ENCODE results near the gene FSTL1.

Gene FSTL1

GRCh38 chr3:120473389-120473788, 22.6 kb upstream of the FSTL1 start (continued):
- no peak for TF ChIP-seq ZNF10 (tag by site-specific recombination; IDR thresholded peaks at IDR 0.05)
- no peak for TF ChIP-seq ZNF843 (tag by site-specific recombination; IDR thresholded peaks at IDR 0.05)
- no peak for TF ChIP-seq ZNF239 (tag by site-specific recombination; IDR thresholded peaks at IDR 0.05)
- TF ChIP-seq ZNF585B (tag by site-specific recombination; IDR thresholded peaks at IDR 0.05): no peak
- TF ChIP-seq, protein P1, sequence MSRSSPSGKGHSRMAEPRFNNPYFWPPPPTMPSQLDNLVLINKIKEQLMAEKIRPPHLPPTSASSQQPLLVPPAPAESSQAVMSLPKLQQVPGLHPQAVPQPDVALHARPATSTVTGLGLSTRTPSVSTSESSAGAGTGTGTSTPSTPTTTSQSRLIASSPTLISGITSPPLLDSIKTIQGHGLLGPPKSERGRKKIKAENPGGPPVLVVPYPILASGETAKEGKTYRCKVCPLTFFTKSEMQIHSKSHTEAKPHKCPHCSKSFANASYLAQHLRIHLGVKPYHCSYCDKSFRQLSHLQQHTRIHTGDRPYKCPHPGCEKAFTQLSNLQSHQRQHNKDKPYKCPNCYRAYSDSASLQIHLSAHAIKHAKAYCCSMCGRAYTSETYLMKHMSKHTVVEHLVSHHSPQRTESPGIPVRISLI (tag by site-specific recombination; IDR thresholded peaks at IDR 0.05): no peak
- TF ChIP-seq ZNF660 (tag by site-specific recombination; IDR thresholded peaks at IDR 0.05): no peak

GRCh38 chr3:120472121-120472844, 21.5 kb upstream of the FSTL1 start:
- no peak overlapping the region for H3K4me3 ChIP-seq (ENCODE audit: low read depth, low read length)
- ChIA-PET POLR2A (no interaction called here), CTCF (no interaction called here)
- no peaks in the 10 kb centered on the region for H3K36me3 ChIP-seq (ENCODE audit: control insufficient read depth in 2 of 2, insufficient read depth in 1 of 2, low read length in 2 of 2)
- H3K9me3 ChIP-seq (ENCODE audit: control insufficient read depth, insufficient read depth, low read depth, low read length): no peaks in the 10 kb centered on the region
- no peak for TF ChIP-seq ZNF24 (tag by site-specific recombination; IDR thresholded peaks at IDR 0.05)
- TF ChIP-seq ZNF19 (tag by site-specific recombination; IDR thresholded peaks at IDR 0.05; ENCODE audit: low read depth): no peak
- TF ChIP-seq FEZF1 (tag by site-specific recombination; IDR thresholded peaks at IDR 0.05): no peak
- no peak for TF ChIP-seq ZNF549 (tag by site-specific recombination; IDR thresholded peaks at IDR 0.05)
- no peak for TF ChIP-seq ZNF677 (tag by site-specific recombination; IDR thresholded peaks at IDR 0.05)
- no peak for TF ChIP-seq EGR2 (tag by site-specific recombination; IDR thresholded peaks at IDR 0.05; ENCODE audit: low read depth)
- no peak for TF ChIP-seq BCL11A (tag by site-specific recombination; IDR thresholded peaks at IDR 0.05; ENCODE audit: low read depth)
- TF ChIP-seq ZNF350 (tag by site-specific recombination; IDR thresholded peaks at IDR 0.05): no peak
- TF ChIP-seq, protein P2, sequence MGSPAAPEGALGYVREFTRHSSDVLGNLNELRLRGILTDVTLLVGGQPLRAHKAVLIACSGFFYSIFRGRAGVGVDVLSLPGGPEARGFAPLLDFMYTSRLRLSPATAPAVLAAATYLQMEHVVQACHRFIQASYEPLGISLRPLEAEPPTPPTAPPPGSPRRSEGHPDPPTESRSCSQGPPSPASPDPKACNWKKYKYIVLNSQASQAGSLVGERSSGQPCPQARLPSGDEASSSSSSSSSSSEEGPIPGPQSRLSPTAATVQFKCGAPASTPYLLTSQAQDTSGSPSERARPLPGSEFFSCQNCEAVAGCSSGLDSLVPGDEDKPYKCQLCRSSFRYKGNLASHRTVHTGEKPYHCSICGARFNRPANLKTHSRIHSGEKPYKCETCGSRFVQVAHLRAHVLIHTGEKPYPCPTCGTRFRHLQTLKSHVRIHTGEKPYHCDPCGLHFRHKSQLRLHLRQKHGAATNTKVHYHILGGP (tag by site-specific recombination; IDR thresholded peaks at IDR 0.05): no peak
- no peak for TF ChIP-seq ZNF16 (tag by site-specific recombination; IDR thresholded peaks at IDR 0.05; ENCODE audit: low read depth)
- no peak for TF ChIP-seq ZNF473 (tag by site-specific recombination; IDR thresholded peaks at IDR 0.05)
- no peak for TF ChIP-seq ZNF514 (tag by site-specific recombination; IDR thresholded peaks at IDR 0.05)
- TF ChIP-seq ZBTB21 (tag by site-specific recombination; IDR thresholded peaks at IDR 0.05): no peak
- TF ChIP-seq, protein P3, sequence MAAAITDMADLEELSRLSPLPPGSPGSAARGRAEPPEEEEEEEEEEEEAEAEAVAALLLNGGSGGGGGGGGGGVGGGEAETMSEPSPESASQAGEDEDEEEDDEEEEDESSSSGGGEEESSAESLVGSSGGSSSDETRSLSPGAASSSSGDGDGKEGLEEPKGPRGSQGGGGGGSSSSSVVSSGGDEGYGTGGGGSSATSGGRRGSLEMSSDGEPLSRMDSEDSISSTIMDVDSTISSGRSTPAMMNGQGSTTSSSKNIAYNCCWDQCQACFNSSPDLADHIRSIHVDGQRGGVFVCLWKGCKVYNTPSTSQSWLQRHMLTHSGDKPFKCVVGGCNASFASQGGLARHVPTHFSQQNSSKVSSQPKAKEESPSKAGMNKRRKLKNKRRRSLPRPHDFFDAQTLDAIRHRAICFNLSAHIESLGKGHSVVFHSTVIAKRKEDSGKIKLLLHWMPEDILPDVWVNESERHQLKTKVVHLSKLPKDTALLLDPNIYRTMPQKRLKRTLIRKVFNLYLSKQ (tag by site-specific recombination; IDR thresholded peaks at IDR 0.05; ENCODE audit: borderline replicate concordance): no peak
- TF ChIP-seq ZBTB8A (tag by site-specific recombination; IDR thresholded peaks at IDR 0.05): no peak
- TF ChIP-seq, protein P4, sequence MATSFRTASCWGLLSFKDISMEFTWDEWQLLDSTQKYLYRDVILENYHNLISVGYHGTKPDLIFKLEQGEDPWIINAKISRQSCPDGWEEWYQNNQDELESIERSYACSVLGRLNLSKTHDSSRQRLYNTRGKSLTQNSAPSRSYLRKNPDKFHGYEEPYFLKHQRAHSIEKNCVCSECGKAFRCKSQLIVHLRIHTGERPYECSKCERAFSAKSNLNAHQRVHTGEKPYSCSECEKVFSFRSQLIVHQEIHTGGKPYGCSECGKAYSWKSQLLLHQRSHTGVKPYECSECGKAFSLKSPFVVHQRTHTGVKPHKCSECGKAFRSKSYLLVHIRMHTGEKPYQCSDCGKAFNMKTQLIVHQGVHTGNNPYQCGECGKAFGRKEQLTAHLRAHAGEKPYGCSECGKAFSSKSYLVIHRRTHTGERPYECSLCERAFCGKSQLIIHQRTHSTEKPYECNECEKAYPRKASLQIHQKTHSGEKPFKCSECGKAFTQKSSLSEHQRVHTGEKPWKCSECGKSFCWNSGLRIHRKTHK (tag by site-specific recombination; IDR thresholded peaks at IDR 0.05): no peak
- TF ChIP-seq TCF7L2 (IDR thresholded peaks at IDR 0.05; ENCODE audit: borderline replicate concordance, low read depth, low read length): no peak
- no peak for TF ChIP-seq ZNF76 (tag by site-specific recombination; IDR thresholded peaks at IDR 0.05; ENCODE audit: borderline replicate concordance, low read depth)
- no peaks in the 10 kb centered on the region for H3K4me1 ChIP-seq (ENCODE audit: control insufficient read depth, insufficient read depth, low read length)
- no peak overlapping the region for H3K27ac ChIP-seq (ENCODE audit: extremely low read depth, low read depth, low read length)
